HG03045 (cell line): Measurements from ENCODE around the gene VEZF1.
"Not testable (repeated sequence)": the region's sequence is repeated elsewhere in the genome, so short reads cannot be mapped to it uniquely, and the experiment has no call there.

Experiments used
- ATAC-seq: cut with Tn5 transposase; IDR thresholded peaks from one replicate; pipeline ENCODE4 v1.9.1; 2021; ENCODE audit warnings: mild to moderate bottlenecking, moderate library complexity; ENCODE audit not compliant: unreplicated experiment

Gene VEZF1

GRCh38 chr17:57975044-57975443 lies 13.0 kb downstream of the VEZF1 start:
- no peak for ATAC-seq

- not testable (repeated sequence) for ATAC-seq
Observed at GRCh38 chr17:57974053-57974824, 13.8 kb downstream of the VEZF1 start.

GRCh38 chr17:57972151-57972550 lies 15.9 kb downstream of the VEZF1 start:
- ATAC-seq: no peak

- no peak for ATAC-seq
Observed at GRCh38 chr17:57971572-57971971, 16.5 kb downstream of the VEZF1 start.

DNA sequence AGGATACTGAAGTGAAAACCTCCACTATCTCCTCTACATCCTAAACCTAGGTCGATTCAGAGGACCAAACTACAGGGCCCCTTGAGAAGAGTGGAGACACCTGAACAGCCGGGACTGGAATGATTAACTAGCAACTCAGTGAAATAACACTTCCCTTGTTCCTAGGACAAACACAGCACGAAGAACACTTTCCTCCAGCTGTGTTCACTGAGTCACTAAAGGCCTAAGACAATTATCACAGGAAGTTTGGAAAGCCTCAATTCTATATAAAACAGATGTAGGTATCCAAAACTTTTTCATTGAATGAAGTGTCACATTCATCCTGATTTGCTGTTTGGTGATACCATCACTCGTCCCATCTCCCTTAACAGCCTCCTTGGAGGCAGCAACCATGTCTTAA lies 17.3 kb downstream of the VEZF1 start:
- ATAC-seq: no peak

DNA sequence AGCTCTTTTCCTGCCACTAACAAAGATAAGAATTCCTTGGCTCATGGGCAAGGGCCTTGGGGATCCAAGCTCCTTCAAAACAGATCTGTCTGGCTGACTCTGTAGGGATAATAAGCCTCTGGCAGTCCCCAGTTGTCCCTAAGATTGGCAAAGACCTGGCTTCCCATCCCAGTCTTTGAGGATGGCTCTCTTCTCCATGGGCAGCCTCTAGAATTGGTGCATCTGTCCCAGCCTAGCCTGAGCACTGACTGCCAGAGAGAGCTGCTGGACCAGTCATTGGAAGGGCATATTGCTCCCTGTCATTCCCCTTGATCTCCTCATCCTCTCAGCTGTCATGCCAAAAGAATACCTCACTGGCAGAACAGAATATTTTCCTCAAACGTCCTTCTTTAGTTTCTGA lies 19.6 kb downstream of the VEZF1 start:
- no peak for ATAC-seq

GRCh38 chr17:57966875-57967274 lies 21.2 kb downstream of the VEZF1 start:
- ATAC-seq: no peak

GRCh38 chr17:57966246-57966645 lies 21.8 kb downstream of the VEZF1 start:
- no peak for ATAC-seq

- no peak for ATAC-seq
Observed at GRCh38 chr17:57965521-57966160, 22.4 kb downstream of the VEZF1 start.

- no peak for ATAC-seq
Observed at GRCh38 chr17:57963149-57963511, 24.9 kb downstream of the VEZF1 start.

DNA sequence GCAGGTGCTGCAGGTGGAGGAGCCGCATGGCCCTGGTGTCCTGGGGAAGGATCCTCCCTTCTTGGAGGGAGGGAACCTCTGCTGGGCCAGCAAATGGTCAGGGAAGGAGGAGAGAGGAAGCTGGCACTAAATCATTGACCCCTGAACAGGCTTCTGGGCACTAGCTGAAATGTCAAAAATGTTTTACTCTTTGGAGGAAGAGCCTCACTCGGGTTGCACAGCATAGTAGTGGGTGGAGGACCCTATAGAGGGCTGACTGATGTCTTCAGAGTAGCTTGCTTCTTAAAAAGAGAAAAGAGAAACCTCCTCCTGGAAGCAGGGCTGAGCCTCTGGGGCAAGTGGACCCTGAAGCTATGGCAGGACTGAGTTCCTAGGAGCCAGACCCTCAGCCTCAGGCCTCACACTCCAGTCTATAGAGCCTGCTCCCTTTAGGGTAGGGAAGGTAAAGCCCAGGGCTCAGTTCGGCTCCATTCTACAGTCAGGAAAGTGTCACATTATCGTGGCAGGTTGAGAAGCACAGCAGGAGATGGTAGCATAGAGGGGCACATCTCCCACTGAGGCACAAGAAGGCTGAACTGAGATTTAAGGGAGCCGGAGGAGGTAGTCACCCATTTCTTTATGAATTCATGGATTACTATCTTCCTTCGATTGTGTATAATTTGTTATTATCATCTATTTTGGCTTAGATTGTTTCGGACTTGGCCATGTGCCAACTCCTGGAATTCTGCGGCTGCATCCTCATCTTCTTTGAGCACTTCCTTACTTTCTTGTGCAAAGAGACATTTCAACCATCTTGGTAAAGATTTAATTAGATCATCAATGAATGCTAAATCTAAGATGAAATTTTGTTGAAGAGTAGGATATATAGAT lies 25.5 kb downstream of the VEZF1 start:
- no peak for ATAC-seq

DNA sequence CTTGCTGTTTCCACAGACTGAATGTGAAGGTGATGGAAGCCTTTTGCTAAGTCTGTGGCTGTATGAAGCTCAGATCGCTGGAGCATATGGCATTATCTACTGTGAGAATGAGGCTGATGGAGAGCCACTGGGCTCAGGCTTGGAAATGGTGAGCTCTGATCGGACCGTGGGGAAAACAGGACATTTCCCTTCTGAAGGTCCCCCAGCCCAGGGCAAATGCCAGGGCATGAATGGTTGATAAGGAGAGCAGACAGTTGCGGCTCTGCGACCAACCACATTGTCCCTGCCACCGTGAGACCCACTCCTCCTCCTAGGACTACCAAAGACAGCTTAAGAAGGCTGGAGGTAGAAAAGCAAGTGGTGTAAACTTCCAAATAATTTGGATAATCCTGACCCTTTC lies 28.1 kb downstream of the VEZF1 start:
- no peak for ATAC-seq

DNA sequence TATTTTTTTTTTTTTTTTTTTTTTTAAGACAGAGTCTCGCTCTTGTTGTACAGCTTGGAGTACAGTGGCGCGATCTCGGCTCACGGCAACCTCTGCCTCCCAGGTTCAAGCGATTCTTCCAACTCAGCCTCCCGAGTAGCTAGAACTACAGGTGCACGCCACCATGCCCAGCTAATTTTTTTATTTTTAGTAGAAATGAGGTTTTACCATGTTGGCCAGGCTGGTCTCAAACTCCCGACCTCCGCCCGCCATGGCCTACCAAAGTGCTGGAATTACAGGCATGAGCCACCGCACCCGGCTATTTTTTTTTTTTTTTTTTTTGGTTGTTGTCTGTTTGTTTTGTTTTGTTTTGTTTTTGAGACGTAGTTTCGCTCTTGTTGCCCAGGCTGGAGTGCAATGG lies 29.7 kb downstream of the VEZF1 start:
- not testable (repeated sequence) for ATAC-seq

GRCh38 chr17:57957886-57958285 lies 30.2 kb downstream of the VEZF1 start:
- no peak for ATAC-seq

GRCh38 chr17:57957120-57957850 lies 30.8 kb downstream of the VEZF1 start:
- ATAC-seq: no peak

GRCh38 chr17:57956291-57957119 lies 31.5 kb downstream of the VEZF1 start:
- ATAC-seq: peak; percentile 69

DNA sequence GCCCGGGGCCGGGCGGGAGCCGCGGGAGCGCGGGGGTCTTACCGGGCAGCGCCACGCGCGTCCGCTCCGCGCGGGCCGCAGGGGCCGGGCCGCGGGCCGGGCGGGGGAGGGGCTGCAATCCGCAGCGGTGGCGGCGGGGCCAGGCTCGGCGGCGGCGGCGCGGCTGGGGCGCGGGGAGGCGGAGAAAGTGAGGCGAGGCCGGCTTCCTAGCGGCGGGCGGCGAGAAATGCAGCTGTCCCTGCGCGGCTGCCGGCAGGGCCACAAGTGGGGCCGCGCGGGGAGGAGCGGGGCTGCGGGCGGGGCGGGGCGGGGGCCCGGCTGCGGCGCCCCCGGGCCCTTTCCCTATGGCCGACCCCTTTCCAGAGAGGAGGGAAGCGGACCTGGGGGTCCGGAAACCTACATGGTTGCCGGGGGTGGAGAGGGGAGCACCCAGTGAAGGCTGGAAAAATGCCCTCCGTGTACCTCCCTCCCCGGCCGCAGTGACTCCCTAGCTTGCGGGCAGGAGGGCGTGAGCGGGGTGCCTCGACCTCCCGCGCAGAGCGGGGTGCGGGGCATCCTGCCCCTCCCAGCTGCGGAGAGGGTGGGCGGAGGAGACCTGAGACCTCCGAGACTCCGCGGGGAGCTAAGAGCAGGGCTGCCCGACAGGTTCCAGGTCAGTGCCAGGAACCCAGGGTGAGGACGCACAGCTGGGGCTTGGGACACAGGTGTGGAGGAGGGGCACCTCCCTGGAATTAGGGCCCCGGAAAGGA lies 32.7 kb downstream of the VEZF1 start, which contains the start of gene CUEDC1:
Gene CUEDC1 (minus strand): TSS at position 230 of the 749 bp plus-strand sequence. CDS start 69,848 bp downstream, outside the sequence.
- ATAC-seq: peak; percentile 62

DNA sequence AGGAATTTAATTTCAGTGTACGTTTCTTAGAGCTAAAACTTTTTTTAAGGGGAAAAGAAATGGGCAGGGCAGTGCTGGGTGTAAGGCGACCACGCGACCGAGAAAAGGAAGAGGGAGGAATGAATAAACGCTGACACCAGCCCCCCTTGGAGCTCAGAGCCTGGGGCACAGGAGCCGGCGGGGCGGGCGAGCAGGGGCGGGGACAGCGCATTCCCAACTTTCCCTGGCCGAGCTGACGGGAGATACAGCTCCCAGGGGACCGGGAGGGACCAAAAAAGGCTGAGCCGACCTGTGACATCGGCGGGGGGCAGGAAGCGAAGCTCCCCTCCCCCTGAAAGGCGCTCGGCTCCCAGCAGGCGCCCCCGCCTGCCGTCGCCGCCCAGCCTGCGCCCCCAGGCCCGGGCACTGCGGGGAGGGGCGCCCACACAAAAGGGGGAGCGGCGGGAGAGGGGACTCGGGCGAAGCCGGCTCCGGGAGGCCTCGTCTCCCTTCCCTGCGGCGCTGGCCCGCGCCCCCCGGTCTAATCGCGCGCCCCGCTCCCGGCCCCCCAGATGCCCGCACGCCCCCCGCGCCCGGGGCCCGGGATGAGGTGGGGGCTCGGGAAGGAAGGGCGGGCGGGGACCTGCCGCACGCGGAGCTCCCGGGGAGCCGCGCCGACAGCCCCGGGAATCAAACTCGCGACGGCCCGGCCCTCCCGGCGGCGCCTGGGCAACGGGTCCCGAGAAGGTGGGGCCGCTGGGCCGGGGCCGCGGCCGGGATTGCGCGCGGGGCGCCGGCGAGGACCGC lies 33.5 kb downstream of the VEZF1 start:
- ATAC-seq: peak; percentile 13
